Breast epithelium (tissue), 4 donors: Measurements from ENCODE around the gene ARHGDIB. TPM values are rescaled to one million over a fixed set of nuclear protein-coding genes. Genes with fewer than 3 reads are reported as not detected.

Source experiments
- DNase-seq, 2 donors: peaks; one replicate each; pipeline ENCODE4 v3.0.0-alpha.2; 2019; ENCODE audit warnings: low spot score in 2 of 2
- H3K27ac ChIP-seq, 2 donors: fragments of 200-600 bp; sonication (generic) in 1 of 2; one replicate each; pipeline ENCODE4 v1.5.1; 2016 to 2019; ENCODE audit warnings: mild to moderate bottlenecking in 1 of 2
- H3K27me3 ChIP-seq, 2 donors: fragments of 200-600 bp; sonication (generic) in 1 of 2; one replicate each; pipeline versions ENCODE4 v1.5.1 to v1.6.0; 2017 to 2019; ENCODE audit warnings: control low read depth in 1 of 2, mild to moderate bottlenecking in 1 of 2
- H3K36me3 ChIP-seq: fragments of 200-600 bp; one replicate; pipeline ENCODE4 v1.5.1; 2019
- H3K4me1 ChIP-seq, 2 donors: fragments of 200-600 bp; sonication (generic); one replicate each; pipeline ENCODE4 v1.5.1; 2016 to 2019; ENCODE audit warnings: control low read depth in 1 of 2
- H3K4me3 ChIP-seq, 3 donors: fragments of 200-600 bp; sonication (generic); 1 replicate in 2 of 3; 2 replicates in 1 of 3; pipeline ENCODE4 v1.5.1; 2016 to 2019; ENCODE audit warnings: mild to moderate bottlenecking in 3 of 3, moderate library complexity in 2 of 3
- H3K9me3 ChIP-seq, 2 donors: fragments of 200-600 bp; sonication (generic) in 1 of 2; one replicate each; pipeline ENCODE4 v1.5.1; 2016 to 2019; ENCODE audit warnings: control low read depth in 1 of 2
- CTCF ChIP-seq, 3 donors: fragments of 450-650 bp; IDR thresholded peaks; one replicate each; pipeline ENCODE4 v1.5.1; 2016 to 2017; ENCODE audit warnings: antibody characterized with exemption in 3 of 3, mild to moderate bottlenecking in 3 of 3, moderate library complexity in 3 of 3
- POLR2A ChIP-seq: fragments of 450-650 bp; IDR thresholded peaks from one replicate; pipeline ENCODE4 v1.6.1; 2016; ENCODE audit warnings: antibody characterized with exemption, mild to moderate bottlenecking, moderate library complexity
- POLR2AphosphoS5 ChIP-seq, 3 donors: sonication (generic); formaldehyde crosslinking; IDR thresholded peaks; one replicate each; pipeline ENCODE4 v1.6.1; 2017; ENCODE audit warnings: antibody characterized with exemption in 3 of 3
- intact Hi-C: fragments of 100-400 bp; cut with DNase I; formaldehyde crosslinking; loops from one replicate; pipeline ENCODE4 v1.15.1; 2023; ENCODE audit warnings: low total_unique reads
- total RNA-seq, 3 donors: library from RNA; depleted of rRNA; stranded (reverse); fragments of >200 nt; gene quantifications; one replicate each; pipeline ENCODE4 v1.1.0, GENCODE V29; 2016

ARHGDIB gene
- total RNA-seq, 3 donors from 2014 or later = 159 to 222 (median 168) TPM

DNA sequence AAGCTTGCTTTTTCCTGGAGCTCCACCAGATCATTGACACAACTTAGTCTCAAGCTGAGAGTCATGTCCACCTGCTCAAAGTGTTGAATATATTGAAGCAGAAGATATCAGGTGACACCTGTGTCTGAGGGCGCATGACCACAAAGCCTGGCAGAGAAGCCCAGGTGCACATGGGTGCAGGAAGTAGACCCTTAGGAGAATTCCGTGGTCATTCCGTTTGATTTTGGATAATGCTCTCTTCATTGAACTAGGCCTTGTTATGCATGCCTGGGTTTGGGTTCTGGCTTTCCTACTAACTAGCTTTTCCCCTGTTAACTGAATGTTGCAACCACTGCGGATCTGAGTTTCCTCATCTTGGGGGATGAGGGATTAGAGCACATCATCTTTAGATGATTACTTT lies 7.1 kb downstream of the ARHGDIB start:
- no peak overlapping the region for H3K4me3 ChIP-seq
- H3K4me1 ChIP-seq = peaks cover 0 to 4% of the 10 kb centered on the region in 2 donors
- no peaks in the 10 kb centered on the region for H3K27me3 ChIP-seq
- no peaks in the 10 kb centered on the region for H3K36me3 ChIP-seq
- no peak for DNase-seq
- no peaks in the 10 kb centered on the region for H3K9me3 ChIP-seq
- TF ChIP-seq POLR2AphosphoS5 (IDR thresholded peaks at IDR 0.05) (no peak), POLR2A (no peak), CTCF (IDR thresholded peaks at IDR 0.05) (no peak)
- intact Hi-C loops = no loop called here
- peak overlapping the region; percentile 59 to 92 for H3K27ac ChIP-seq

DNA sequence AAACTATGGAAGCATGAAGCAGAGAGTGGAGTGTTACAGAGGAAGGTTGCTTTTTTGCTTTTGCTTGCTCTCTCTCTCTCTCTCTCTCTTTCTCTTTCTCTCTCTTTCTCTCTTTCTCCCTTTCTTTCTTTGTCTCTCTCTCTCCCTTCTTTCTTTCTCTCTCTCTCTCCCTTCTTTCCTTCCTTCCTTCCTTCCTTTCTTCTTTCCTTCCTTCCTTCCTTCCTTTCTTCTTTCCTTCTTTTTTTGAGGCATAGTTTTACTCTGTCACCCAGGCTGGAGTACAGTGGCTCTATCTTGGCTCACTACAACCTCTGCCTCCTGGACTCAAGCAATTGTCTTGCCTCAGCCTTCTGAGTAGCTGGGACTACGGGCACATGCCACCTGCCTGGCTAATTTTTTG lies 7.6 kb downstream of the ARHGDIB start:
- TF ChIP-seq POLR2AphosphoS5 (IDR thresholded peaks at IDR 0.05) = no peak
- TF ChIP-seq CTCF (IDR thresholded peaks at IDR 0.05) = no peak
- TF ChIP-seq POLR2A = no peak
- Histone ChIP-seq H3K4me3 (no peak overlapping the region), H3K27ac (peak overlapping the region; percentile 92 to 94), H3K27me3 (no peaks in the 10 kb centered on the region), H3K4me1 (peaks cover 0 to 4% of the 10 kb centered on the region in 2 donors), H3K9me3 (no peaks in the 10 kb centered on the region), H3K36me3 (no peaks in the 10 kb centered on the region)
- DNase-seq = no peak
- intact Hi-C loops = no loop called here

- Histone ChIP-seq H3K36me3 (no peaks in the 10 kb centered on the region), H3K27me3 (no peaks in the 10 kb centered on the region), H3K4me3 (peak overlapping the region in 1 of 3 donors; percentile 16), H3K27ac (peak overlapping the region; percentile 92 to 94), H3K4me1 (peaks cover 0 to 8% of the 10 kb centered on the region in 2 donors), H3K9me3 (no peaks in the 10 kb centered on the region)
- intact Hi-C loops = no loop called here
- peak in 1 of 2 donors; percentile 48 for DNase-seq
- peak in 1 of 3 donors; percentile 67 for TF ChIP-seq POLR2AphosphoS5 (IDR thresholded peaks at IDR 0.05)
- TF ChIP-seq POLR2A = no peak
- TF ChIP-seq CTCF (IDR thresholded peaks at IDR 0.05) = no peak
Observed at GRCh38 chr12:14952299-14952921, 9.0 kb downstream of the ARHGDIB start.

DNA sequence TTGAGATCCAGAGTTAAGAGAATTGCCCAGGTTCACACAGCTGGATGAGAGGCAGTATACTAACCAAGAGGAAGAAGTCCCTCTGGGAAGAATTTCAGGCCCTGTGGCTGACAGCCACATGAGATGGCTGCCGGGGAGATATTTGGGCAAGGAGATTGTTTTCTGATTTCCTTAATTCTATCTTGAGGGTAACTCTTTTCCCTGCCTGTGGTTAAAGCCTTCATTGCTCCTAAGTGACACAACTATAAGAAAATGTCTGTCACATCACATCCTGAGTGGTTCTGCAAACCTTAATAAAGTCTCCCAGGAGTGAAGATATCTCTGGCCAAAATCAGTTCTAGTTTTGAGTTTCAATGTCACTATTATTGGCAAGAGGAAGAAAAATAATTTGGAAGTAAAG lies 9.6 kb downstream of the ARHGDIB start:
- TF ChIP-seq POLR2A (no peak), POLR2AphosphoS5 (IDR thresholded peaks at IDR 0.05) (no peak), CTCF (IDR thresholded peaks at IDR 0.05) (no peak)
- Histone ChIP-seq H3K4me1 (peaks cover 0 to 8% of the 10 kb centered on the region in 2 donors), H3K36me3 (no peaks in the 10 kb centered on the region), H3K9me3 (no peaks in the 10 kb centered on the region), H3K27me3 (no peaks in the 10 kb centered on the region), H3K27ac (peak overlapping the region; percentile 92 to 94), H3K4me3 (no peak overlapping the region)
- intact Hi-C loops = no loop called here
- DNase-seq = no peak

GRCh38 chr12:14950982-14951746 lies 10.2 kb downstream of the ARHGDIB start:
- TF ChIP-seq POLR2A (no peak), POLR2AphosphoS5 (IDR thresholded peaks at IDR 0.05) (no peak), CTCF (IDR thresholded peaks at IDR 0.05) (no peak)
- H3K27ac ChIP-seq = peak overlapping the region; percentile 92 to 94
- DNase-seq = no peak
- no peak overlapping the region for H3K4me3 ChIP-seq
- H3K27me3 ChIP-seq = no peaks in the 10 kb centered on the region
- H3K4me1 ChIP-seq = peaks cover 0 to 8% of the 10 kb centered on the region in 2 donors
- H3K36me3 ChIP-seq = no peaks in the 10 kb centered on the region
- intact Hi-C loops = no loop called here
- no peaks in the 10 kb centered on the region for H3K9me3 ChIP-seq
